Retina (tissue), 1 donor: Measurements from ENCODE around the gene WDR27.

ENCODE experiments used
- DNase-seq: peaks from one replicate; pipeline ENCODE4 v3.0.0-alpha.2; 2016

Gene WDR27

GRCh38 chr6:169701954-169702839 is at the start of gene WDR27, which contains the start of gene C6orf120:
Gene WDR27 (minus strand): TSS chr6:169702029. CDS start chr6:169689005, 13,024 bp downstream.
Gene C6orf120 (plus strand): TSS chr6:169702126. CDS start chr6:169702460, 334 bp downstream.
- DNase-seq, result peak; percentile 98

GRCh38 chr6:169746556-169746955 is 44.7 kb upstream of the WDR27 start:
- no peak for DNase-seq

GRCh38 chr6:169745405-169745804 is 43.6 kb upstream of the WDR27 start:
- no peak for DNase-seq

GRCh38 chr6:169741344-169741743 is 39.5 kb upstream of the WDR27 start:
- no peak for DNase-seq

GRCh38 chr6:169738976-169739529 is 37.2 kb upstream of the WDR27 start:
- DNase-seq, result no peak

GRCh38 chr6:169738204-169738975 is 36.6 kb upstream of the WDR27 start:
- DNase-seq, result no peak

- no peak for DNase-seq
These were observed 28.1 kb upstream of the WDR27 start for GRCh38 chr6:169729961-169730360.

- no peak for DNase-seq
These were observed 25.1 kb upstream of the WDR27 start for GRCh38 chr6:169726963-169727362.

GRCh38 chr6:169726049-169726400 is 24.2 kb upstream of the WDR27 start:
- no peak for DNase-seq

- DNase-seq, result no peak
These were observed 23.6 kb upstream of the WDR27 start for GRCh38 chr6:169725125-169726048.

- peak; percentile 95 for DNase-seq
These were observed 22.8 kb upstream of the WDR27 start, which contains the start of gene PHF10 for GRCh38 chr6:169724494-169725124. Gene PHF10 (minus strand): TSS chr6:169724500. CDS start chr6:169723931, 569 bp downstream.

- peak; percentile 14 for DNase-seq
These were observed 22.2 kb upstream of the WDR27 start for GRCh38 chr6:169723991-169724493.

GRCh38 chr6:169723200-169723909 is 21.5 kb upstream of the WDR27 start:
- DNase-seq, result peak; percentile 74

GRCh38 chr6:169722362-169723199 is 20.8 kb upstream of the WDR27 start:
- DNase-seq, result peak; percentile 66

- DNase-seq, result no peak
These were observed 18.5 kb upstream of the WDR27 start for GRCh38 chr6:169720207-169720855.

GRCh38 chr6:169719117-169719516 is 17.3 kb upstream of the WDR27 start:
- no peak for DNase-seq

- DNase-seq, result no peak
These were observed 12.8 kb upstream of the WDR27 start for GRCh38 chr6:169714595-169714994.

- no peak for DNase-seq
These were observed 12.3 kb upstream of the WDR27 start for GRCh38 chr6:169714178-169714577.

GRCh38 chr6:169710009-169710408 is 8.2 kb upstream of the WDR27 start:
- no peak for DNase-seq
